NCI-H187 treated with DMSO at 0.1 percent for 48 hours (cell line): Measurements from ENCODE around the gene MYOT.
A peak's percentile ranks its signal among the peaks of the same experiment; 100 is the strongest.
"Not testable (repeated sequence)": the region's sequence is repeated elsewhere in the genome, so short reads cannot be mapped to it uniquely, and the experiment has no call there.

ENCODE experiments used
- DNase-seq: peaks from one replicate; lab custom pipeline; 2025; lab: John Stamatoyannopoulos, UW

MYOT gene, protein sequence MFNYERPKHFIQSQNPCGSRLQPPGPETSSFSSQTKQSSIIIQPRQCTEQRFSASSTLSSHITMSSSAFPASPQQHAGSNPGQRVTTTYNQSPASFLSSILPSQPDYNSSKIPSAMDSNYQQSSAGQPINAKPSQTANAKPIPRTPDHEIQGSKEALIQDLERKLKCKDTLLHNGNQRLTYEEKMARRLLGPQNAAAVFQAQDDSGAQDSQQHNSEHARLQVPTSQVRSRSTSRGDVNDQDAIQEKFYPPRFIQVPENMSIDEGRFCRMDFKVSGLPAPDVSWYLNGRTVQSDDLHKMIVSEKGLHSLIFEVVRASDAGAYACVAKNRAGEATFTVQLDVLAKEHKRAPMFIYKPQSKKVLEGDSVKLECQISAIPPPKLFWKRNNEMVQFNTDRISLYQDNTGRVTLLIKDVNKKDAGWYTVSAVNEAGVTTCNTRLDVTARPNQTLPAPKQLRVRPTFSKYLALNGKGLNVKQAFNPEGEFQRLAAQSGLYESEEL

DNA sequence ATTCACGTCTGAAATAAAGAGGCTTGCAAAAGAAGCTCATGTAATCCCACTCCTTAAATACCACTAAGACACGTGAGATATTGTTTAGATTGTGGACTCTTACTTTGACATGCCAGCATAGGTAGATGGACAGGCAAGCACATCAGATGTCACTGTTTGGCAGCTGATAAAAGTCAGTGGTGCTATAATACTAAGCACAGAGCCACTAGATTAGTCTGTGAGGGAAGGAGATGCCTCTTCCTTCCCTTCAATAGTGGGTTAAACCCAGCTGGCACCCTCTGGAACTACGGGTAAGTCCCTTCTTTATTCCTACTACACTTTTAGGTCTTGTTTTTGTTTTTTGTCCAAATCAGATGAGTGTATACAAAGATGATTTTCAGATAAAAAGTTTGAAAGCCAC lies at the start of gene MYOT:
Gene MYOT (plus strand): TSS at position 197 of the 400 bp plus-strand sequence. CDS start 2,792 bp downstream, outside the sequence.
- DNase-seq, result no peak

DNA sequence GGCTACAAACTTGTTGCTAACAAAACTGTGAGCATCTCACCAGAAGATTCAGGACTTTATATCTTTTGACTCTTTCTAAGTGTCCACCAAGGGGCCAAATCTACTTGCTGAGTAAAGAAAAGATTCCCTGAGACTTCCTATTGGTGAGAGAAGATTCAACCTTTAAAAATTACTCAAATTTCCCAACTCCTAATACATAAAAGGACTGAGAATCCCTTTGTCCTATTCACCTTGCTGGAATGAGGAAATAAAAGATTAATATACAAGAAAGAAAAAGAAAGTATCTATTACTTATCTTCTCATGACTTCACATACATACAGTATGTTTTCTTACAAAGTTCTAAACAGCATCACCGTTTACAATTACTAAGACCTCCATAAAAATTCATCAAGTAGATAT lies 47.9 kb upstream of the MYOT start:
- no peak for DNase-seq

DNA sequence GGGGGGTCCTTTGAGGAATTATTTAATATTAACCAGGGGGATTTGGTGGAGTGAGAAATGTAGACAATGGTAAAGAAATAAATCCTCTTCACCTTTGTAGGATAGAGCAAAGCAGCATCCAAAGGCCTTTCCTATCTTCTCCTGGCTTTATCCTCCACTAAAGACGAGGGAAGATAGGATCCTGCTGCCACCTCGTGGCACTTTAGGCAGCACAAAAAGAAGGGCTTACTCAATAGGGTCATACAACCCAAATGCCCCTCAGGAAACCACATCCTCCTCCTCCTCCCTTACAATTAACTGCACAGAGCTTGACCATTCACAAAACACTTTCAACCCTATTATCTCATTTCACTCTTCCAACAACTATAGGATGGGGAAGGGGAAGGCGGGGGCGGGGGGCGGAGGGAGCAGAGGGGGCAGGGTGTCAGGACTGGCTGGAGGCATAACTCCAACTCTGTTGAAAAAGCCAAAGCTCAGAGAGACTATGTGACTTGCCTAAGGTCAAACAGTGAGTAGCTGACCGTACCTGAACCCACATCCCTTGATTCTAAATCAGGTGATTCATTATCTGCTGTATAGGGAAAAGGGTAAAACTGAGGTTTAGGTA lies 45.4 kb upstream of the MYOT start:
- DNase-seq, result no peak

DNA sequence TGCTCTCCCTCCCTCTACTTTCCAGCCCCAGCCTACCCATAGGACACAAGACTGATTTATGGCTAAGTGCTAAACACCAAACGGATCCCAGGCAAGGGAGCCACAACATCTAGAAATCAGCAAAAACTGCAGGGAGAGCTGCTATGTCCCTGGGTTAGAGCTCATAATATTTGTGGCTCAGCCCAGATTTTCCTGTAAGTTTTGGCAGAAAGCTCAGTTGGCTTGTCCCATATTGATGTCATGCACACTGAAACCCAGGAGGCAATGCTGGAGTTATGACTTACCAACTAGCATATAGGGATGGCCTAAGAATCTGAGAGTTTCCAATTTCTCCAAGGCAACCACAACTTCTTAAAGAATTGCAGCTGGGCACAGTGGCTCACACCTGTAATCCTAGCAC lies 44.7 kb upstream of the MYOT start:
- no peak for DNase-seq

DNA sequence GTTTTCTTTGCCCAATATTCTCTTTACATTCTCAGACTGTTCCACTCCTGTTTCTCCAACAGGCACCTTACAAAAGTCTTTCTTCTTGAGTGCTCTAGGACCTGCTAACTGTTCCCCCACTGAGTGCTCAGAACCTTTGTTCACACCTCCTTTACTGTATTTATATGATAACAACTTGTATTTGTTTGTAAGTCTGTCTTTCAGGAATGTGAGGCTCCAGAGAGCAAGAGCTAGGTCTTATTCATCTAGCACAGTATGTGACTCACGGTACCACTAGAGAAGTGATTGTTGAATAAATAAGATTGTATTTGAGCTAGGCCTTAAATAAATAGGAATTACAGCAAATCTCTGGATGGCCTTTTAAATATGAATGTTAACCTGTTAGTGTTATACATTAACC lies 42.5 kb upstream of the MYOT start:
- no peak for DNase-seq

DNA sequence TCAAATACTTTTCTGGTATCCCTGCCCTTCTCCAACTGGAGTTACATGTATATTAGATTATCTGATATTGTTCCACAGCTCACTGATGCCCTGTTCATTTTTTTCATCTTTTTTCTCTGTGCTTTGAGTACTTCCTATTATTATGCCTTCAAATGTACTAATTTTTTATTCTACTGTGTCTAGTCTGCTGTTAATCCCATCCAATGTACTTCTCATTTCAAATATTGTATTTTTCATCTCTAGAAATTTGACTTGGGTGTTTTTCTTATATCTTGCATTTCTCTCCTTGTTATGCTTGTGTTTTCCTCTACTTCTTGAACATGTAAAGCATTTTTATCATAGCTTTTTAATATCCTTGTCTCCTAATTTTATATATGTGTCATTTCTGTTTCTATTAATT lies 41.6 kb upstream of the MYOT start:
- DNase-seq, result no peak

DNA sequence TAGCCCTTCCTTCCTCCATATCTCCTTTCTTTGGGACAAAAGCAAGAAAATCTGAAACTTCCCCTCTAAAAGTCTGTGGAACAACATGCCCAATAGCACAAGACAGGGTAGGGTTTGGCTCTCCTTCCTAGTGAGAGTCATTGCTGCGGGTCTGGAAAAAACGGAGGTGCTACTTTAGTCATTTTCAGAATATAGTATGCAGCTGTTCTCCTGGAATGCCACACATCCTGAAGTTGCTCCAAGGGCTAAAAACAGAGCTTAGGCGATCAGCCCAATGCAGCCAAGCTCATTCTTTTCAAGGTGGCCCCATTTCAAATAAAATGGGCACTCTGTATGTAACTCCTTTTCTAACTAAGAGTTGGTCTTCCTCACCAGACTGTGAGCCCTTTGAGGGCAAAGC lies 39.5 kb upstream of the MYOT start:
- DNase-seq, result no peak

DNA sequence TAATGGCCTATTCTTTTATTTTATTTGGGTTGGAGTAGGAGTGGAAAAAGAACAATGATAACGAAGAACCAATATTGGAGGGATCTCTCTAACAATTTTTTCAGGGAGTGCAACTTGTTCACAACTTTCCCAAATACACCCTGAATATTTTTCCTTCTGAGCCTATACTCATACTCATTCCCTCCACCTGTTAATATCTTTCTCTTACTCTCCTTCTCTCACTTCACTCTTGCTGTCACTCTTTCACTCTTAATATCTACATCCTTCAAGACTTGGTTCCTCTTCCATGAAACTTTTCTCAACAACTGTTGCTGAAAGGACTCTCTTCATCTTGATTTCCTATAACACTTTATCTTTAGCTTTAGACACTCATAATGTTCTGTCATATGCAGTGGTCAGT lies 39.0 kb upstream of the MYOT start:
- DNase-seq, result no peak

DNA sequence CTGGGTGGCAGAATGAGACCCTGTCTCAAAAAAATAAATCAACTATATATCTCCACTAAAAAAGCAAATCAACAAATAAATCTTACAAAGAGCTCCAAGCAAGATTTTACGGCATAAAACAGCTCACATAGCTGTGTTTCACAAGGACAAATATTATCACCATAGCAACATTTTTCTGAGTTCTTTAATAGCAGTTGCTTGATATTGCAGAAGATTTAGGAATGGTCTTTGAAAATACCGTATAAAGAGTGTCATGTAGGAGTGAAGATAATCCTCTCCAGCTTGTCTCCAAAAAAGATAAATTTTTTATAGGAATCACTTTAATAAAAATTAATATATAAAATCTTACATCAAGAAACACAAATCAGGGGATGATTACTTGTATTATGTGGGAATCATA lies 36.6 kb upstream of the MYOT start:
- no peak for DNase-seq

DNA sequence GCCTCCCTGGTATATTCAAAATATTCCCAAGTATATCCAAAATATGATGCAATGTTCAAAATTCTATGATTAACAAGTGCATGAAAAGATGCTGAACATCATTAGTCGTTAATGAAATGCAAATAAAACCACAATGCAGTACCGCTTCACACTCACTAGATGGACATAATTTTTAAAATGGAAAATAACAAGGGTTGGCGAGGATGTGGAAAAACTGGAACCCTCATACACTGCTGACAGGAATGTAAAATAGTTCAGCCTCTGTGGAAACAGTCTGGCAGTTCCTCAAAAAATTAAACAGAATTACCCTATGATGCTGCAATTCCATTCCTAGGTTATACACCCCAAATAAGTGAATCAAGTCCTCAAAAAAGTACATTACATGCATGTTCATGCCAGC lies 36.1 kb upstream of the MYOT start:
- DNase-seq, result no peak

DNA sequence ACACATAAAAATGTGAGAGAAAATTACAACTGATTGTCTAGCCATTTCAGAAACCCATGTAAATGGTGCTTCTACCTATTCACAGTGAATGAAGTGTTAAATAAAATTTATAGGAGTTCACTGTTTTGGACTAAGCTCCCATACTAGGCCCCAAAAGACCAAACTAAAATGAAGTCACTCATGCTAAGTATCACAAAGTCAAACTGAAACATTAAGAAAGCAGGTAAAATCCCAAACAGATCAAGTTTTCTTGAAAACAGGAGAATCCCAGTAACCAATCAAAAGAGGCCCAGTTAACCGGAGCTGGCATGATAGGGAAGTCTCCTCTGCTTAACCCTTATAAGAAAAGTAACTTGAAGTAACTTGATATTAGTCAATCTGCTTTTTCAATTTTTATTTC lies 35.2 kb upstream of the MYOT start:
- DNase-seq, result no peak

DNA sequence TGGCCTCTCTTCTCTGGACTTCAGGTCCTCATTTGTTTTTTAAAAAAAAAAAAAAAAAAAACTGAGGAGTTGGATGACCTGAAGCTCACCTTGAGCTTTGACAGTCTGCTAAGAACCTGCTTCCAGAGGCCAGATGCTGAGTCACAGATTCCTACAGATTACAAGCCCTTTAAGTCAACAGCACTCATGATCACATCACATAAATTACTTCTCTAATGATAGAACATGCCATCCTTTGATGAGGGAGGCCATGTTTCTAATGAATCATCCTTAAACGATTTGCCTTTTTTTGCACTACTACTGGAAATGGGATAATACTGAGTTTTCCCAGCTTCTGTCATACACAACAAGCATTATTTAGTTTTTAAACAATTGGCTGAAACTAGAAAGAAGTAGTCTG lies 34.2 kb upstream of the MYOT start:
- no peak for DNase-seq

DNA sequence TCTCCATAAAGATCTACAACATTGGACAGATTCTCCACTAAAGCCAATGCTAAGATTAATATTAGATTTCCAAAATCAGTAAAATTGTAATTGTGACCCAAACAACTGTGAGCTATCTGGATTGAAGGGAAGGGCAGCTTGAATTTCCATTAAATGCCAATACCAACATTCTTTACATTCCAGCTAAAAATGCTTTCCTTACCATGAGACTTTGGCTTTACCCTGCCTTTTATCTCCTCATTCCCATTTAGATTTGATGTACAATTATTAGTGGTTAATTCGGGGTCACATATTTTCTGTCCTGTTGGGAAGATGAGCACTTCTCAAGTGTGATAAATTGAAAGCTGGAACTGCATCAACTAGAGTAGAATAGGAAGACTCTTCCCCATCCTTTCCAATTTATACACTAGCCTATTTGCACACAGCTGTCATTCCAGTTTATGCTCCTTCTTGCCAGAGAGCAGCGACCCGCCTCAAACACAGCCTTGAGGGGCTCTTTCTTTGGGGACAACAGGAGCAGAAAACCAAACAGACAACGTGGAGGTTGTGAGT lies 33.1 kb upstream of the MYOT start:
- no peak for DNase-seq

DNA sequence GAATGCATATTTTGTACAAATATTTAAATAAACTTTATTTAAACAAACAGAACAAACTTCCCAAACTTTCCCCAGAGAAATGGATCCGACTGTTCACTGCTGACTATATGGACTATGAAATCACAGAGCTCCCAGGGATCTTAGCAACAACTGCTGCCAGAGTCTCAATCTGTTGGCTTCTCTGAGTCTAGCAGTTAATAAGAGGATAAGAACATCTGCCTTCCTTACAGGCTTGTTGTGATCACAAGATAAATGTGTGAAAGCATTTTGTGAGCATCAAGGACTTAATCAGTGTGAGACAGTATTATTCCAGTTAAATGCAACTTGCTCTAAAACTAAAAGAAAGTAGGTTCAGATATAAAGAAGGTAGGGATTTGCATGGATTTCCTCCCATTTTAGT lies 31.4 kb upstream of the MYOT start:
- DNase-seq, result no peak

DNA sequence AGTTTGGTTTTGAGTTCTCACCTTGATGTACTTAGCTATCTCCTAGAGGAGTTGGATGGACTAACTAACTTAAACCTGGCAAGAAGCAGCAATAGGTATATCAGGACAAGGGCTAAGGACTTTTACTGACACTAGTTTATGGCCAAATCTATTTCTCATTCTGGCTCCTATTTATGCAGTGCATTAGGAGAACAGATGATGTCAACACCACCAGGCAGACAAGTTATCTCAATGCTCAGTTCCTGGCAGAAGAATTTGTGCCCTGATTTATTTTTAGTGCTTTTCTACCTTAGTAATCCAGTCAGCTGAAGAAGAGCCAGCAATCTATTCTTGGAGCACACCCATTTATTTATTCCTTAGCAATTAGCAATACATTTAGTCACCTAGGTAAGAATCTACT lies 30.7 kb upstream of the MYOT start:
- DNase-seq, result no peak

DNA sequence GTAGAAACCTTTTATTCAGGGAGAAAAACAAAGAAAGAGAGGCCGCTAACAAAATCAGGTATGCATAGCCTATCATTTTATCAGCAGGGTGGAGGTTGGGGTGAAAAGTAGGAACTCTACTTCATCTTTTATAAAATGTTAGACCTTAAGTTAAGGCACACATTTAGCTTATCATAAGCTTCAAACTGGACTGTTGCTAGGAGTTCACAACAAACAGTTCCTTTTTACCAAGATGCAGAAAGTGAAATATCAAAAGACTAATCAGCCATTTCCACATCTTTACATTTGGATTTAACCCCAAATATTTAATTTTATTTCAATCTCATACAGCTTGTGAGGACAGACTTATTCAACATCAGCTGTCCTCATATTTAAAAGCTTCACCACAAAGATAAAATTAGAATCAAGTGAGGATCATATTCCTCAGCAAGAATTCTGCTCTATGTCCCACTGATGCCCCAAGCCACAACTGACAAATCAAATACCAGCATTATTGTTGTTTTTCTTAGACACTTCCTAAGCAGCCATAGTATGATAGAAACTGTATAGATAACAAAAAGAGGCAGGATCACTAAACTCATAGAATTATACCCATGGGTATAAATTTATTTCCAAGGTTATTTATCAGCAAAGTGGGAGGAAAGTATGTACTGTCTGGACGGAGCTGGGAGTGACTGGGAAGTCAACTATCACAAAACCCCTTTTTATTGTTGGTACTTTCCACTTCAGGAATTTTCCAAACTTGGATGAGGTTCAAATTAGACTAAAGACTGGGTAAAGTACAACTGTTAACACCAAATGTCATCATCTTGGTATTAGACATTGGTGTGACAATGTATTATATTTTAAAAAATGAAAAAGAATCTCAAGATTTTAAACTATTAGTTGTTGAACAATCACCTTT lies 29.9 kb upstream of the MYOT start:
- DNase-seq, result no peak

DNA sequence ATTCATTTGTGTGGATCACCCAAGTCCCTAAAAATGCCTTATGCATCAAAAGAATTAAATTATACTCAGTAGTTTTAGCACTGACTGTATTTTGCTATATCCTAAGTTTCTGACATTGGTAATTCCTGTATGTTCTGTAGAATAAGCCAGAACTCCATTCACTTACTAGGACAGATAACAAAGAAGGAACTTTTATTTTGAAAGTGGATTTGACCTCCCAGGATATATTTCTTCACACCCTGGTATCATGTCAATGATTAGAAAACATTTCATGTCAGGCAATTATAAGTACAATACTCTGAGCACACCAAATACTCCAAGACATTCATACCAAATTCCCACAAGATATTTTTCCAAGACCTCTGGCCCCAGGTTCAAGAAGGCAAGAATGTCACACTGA lies 28.7 kb upstream of the MYOT start:
- DNase-seq, result no peak

DNA sequence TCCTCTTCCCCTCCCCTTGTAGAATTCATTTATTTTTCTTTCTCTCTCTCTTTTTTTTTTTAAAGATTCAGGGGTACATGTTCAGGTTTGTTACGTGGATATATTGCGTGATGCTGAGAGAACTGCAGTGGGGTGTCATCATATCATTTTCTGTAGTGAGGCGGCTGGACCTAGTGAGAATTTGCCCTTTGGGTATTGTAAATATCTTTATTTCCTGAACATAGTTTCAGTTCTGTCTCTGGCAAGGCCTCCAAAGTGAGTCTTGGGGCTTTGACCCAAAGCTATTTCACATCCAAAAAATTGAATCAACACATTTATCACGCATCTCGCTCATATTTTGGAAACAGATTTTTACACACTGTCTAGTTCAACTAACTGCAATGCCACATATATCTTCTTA lies 25.4 kb upstream of the MYOT start:
- DNase-seq, result no peak

DNA sequence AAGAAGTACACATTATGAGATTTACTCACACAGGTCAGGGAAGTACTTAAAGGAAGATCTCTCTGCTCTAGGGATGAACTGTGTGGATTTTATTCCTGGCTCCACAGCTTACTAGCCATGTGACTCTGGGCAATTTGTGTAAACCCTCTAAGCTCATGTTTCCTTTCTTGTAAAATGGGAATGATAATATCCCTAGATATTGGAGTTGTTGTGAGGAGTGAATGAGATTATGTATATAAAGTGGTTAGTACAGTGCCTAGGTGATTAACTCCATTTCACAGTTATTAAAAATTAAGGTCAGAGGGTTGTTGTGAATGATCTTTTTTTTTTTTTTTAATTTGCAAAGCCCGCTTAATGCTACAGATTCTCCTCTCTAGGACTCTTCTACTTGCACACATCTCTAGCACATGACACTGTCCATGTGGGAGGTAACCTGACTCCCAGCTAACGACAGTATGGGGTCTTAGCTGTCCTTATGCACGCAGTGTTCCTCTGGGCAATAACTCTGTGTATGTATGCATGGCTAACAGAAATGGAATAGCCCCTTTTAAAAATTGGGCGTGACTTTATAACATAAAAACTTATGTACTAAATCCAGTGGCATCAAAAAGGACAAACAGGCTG lies 23.9 kb upstream of the MYOT start:
- DNase-seq, result no peak

DNA sequence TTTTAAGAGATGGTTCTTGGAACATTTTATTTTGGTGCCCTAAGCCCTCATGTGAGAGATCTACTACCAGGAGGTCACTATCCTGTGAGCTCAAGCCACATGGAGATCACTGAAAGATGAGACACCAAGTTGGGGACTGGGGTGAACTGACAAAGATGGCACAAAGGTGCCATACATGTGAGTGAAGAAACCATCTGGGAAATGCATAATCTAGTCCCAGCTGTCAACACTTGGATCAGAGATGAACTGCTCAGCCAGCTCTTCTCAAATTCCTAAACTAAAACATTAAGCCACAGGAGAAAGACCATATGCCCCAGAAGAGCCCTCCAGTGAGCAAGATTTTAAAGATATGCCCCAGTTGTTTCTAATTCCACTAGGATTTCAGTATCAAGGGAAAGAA lies 22.2 kb upstream of the MYOT start:
- DNase-seq, result no peak

DNA sequence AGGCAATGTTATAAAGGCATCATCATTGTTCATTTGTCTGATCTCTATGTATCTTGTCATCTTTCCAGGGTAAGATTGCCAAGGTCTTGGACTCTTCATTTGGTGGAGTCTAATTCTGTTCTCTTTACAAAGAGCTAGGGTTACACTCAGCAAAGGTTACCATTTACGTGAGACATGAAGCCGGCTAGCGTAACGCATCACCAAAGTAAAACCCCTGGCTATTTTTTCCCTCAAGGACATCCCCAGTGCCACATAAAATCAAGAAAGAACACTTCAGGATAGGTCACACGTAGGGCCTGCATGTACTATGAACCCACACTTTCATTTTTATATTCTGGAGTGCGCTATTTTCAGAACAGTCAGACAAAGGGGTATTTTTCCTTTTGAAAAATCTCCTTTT lies 20.0 kb upstream of the MYOT start:
- DNase-seq, result peak; percentile 3

DNA sequence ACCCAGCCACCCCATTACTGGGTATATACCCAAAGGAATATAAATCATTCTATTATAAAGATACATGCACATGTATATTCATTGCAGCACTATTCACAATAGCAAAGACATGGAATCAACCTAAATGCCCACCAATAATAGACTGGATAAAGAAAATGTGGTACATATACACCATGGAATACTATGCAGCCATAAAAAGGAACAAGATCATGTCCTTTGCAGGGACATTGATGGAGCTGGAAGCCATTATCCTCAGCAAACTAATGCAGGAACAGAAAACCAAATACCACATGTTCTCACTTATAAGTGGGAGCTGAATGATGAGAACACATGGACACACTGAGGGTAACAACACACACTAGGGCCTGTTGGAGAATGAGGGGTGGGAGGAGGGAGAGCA lies 14.5 kb upstream of the MYOT start:
- DNase-seq, result not testable (repeated sequence)
